ENCODE data around the gene CFAP70.

DNA sequence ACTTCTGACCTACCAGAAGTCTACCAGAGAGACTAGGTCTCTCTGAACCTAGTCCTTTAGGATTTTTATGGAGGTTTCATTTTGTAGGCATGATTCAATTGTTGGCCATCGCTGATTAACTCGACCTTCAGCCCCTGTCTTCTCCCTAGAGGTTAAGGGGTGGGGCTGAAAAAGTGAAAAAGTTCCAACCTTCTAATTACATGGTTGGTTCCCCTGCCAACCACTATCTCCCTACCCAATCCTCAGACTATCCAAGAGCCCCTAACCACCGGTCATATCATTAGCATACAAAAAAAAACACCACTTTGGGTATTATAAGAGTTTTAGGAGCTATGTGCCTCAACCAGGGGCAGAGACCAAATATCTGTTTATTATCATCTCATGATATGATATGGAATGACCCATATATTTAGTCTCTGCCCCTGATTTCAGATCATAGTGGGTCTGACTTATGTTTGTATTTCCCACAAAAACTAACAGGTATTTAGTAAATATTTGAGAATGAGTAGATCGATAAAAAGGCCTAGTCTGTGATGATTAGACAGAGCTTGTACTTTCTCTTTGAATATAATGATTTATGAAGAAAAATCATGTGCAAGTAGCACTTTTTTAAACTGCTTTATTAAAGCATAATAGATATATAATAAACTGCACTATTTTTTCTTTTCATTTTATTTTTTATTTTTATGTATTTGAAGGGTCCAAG, 147.4 kb downstream of the CFAP70 start:
- TF ChIP-seq, protein P1, sequence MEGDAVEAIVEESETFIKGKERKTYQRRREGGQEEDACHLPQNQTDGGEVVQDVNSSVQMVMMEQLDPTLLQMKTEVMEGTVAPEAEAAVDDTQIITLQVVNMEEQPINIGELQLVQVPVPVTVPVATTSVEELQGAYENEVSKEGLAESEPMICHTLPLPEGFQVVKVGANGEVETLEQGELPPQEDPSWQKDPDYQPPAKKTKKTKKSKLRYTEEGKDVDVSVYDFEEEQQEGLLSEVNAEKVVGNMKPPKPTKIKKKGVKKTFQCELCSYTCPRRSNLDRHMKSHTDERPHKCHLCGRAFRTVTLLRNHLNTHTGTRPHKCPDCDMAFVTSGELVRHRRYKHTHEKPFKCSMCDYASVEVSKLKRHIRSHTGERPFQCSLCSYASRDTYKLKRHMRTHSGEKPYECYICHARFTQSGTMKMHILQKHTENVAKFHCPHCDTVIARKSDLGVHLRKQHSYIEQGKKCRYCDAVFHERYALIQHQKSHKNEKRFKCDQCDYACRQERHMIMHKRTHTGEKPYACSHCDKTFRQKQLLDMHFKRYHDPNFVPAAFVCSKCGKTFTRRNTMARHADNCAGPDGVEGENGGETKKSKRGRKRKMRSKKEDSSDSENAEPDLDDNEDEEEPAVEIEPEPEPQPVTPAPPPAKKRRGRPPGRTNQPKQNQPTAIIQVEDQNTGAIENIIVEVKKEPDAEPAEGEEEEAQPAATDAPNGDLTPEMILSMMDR (IDR thresholded peaks at IDR 0.05; ENCODE audit: insufficient read depth, low read length), result no peak
- TF ChIP-seq, protein P2, sequence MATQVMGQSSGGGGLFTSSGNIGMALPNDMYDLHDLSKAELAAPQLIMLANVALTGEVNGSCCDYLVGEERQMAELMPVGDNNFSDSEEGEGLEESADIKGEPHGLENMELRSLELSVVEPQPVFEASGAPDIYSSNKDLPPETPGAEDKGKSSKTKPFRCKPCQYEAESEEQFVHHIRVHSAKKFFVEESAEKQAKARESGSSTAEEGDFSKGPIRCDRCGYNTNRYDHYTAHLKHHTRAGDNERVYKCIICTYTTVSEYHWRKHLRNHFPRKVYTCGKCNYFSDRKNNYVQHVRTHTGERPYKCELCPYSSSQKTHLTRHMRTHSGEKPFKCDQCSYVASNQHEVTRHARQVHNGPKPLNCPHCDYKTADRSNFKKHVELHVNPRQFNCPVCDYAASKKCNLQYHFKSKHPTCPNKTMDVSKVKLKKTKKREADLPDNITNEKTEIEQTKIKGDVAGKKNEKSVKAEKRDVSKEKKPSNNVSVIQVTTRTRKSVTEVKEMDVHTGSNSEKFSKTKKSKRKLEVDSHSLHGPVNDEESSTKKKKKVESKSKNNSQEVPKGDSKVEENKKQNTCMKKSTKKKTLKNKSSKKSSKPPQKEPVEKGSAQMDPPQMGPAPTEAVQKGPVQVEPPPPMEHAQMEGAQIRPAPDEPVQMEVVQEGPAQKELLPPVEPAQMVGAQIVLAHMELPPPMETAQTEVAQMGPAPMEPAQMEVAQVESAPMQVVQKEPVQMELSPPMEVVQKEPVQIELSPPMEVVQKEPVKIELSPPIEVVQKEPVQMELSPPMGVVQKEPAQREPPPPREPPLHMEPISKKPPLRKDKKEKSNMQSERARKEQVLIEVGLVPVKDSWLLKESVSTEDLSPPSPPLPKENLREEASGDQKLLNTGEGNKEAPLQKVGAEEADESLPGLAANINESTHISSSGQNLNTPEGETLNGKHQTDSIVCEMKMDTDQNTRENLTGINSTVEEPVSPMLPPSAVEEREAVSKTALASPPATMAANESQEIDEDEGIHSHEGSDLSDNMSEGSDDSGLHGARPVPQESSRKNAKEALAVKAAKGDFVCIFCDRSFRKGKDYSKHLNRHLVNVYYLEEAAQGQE (IDR thresholded peaks at IDR 0.05; ENCODE audit: insufficient replicate concordance, low read depth), result no peak
- no peak for TF ChIP-seq POLR2AphosphoS5 (IDR thresholded peaks at IDR 0.05; ENCODE audit: low read depth)
- TF ChIP-seq GABPA (IDR thresholded peaks at IDR 0.05; ENCODE audit: low read depth), result no peak
